ENCODE data around the gene DAP. TPM values are rescaled to one million over a fixed set of nuclear protein-coding genes. Genes with fewer than 3 reads are reported as not detected.
A peak's percentile ranks its signal among the peaks of the same experiment; 100 is the strongest.

Gene DAP
- total and polyA plus RNA-seq, 2 of the 4 experiments (the other 2 are of a cell fraction) = 49.6 to 189 TPM

GRCh38 chr5:10678244-10678643, 82.8 kb downstream of the DAP start:
- Histone ChIP-seq H3K27me3 (ENCODE audit: control insufficient read depth, insufficient read depth, low read length) (no peaks in the 10 kb centered on the region), H3K18ac (ENCODE audit: low read depth, low read length) (no peak overlapping the region), H4K91ac (ENCODE audit: insufficient read depth, low read depth, low read length) (no peak overlapping the region), H2BK5ac (ENCODE audit: low read depth, low read length, poor library complexity, severe bottlenecking) (no peak overlapping the region), H3K4ac (ENCODE audit: low read depth, low read length) (no peak overlapping the region), H3K9me3 (ENCODE audit: control insufficient read depth, insufficient read depth, low read length) (no peaks in the 10 kb centered on the region), H3K4me1 (ENCODE audit: control insufficient read depth, insufficient read depth, low read length) (no peaks in the 10 kb centered on the region; the same call in 1 of the 2 replicates), H4K8ac (ENCODE audit: low read depth in 2 of 2, low read length in 2 of 2) (no peak overlapping the region), H3K14ac (replicated peaks; ENCODE audit: low read depth, low read length) (no peak overlapping the region), H3K9me1 (ENCODE audit: insufficient read depth, low read length) (peaks cover 8% of the 10 kb centered on the region; the same call in 1 of the 2 replicates), H3K4me2 (ENCODE audit: low read depth, low read length) (no peak overlapping the region), H4K5ac (ENCODE audit: low read depth, low read length) (no peak overlapping the region), H3K36me3 (ENCODE audit: control insufficient read depth, insufficient read depth, low read length) (peaks cover 50% of the 10 kb centered on the region), H2BK120ac (ENCODE audit: low read depth, low read length) (no peak overlapping the region), H3K9ac (ENCODE audit: low read depth, low read length) (no peak overlapping the region), H2AK5ac (ENCODE audit: low read depth, low read length) (no peak overlapping the region), H2BK20ac (ENCODE audit: low read depth, low read length) (no peak overlapping the region), H3K23ac (ENCODE audit: low read depth, low read length) (no peak overlapping the region), H2BK15ac (ENCODE audit: low read depth, low read length) (no peak overlapping the region), H3K4me3 (ENCODE audit: insufficient read depth, low read depth, low read length) (no peak overlapping the region), H2AK9ac (replicated peaks; ENCODE audit: low read depth, low read length, poor library complexity) (no peak overlapping the region), H3K79me1 (ENCODE audit: low read depth in 1 of 2, low read length in 2 of 2) (peaks cover 8 to 16% of the 10 kb centered on the region in 2 experiments), H3K27ac (ENCODE audit: insufficient read depth, low read length) (no peak overlapping the region), H3K56ac (ENCODE audit: extremely low read depth, insufficient read depth, low read length) (no peak overlapping the region), H4K20me1 (ENCODE audit: insufficient read depth, low read length) (peaks cover 15% of the 10 kb centered on the region), H2AFZ (replicated peaks; ENCODE audit: low read length, poor library complexity) (no peak overlapping the region)
- dilution Hi-C loops (cut with HindIII; ENCODE audit: low sequenced_read_pairs, unreplicated experiment) = no loop called here
- ChIA-PET POLR2A (ENCODE audit: unreplicated experiment) (no interaction called here), CTCF (no interaction called here)
- BruUV-seq (replicated peaks) = no TSS peak
- no peak for DNase-seq
- WGBS, 2 experiments (ENCODE audit: extremely low coverage in 2 of 2, insufficient read length in 1 of 2) = no CpG with 5 or more reads among the region's 2 CpGs
- peak; percentile 47 for ATAC-seq (ENCODE audit: low read depth)
- in situ Hi-C loops (cut with MboI; ENCODE audit: low sequenced_read_pairs) = no loop called here
- TF ChIP-seq FOS (IDR thresholded peaks at IDR 0.05; ENCODE audit: low read depth, low read length) (no peak), NFE2L2 (IDR thresholded peaks at IDR 0.05; ENCODE audit: low read depth, low read length) (no peak), BHLHE40 (IDR thresholded peaks at IDR 0.05; ENCODE audit: low read depth, low read length) (no peak)
- intact Hi-C loops (cut with micrococcal nuclease) = no loop called here
